Smooth muscle cell of bladder (primary cell): ENCODE measurements around the gene IL3. TPM values are rescaled to one million over a fixed set of nuclear protein-coding genes. Genes with fewer than 3 reads are reported as not detected.

ENCODE experiments used
- total RNA-seq: library from RNA; depleted of rRNA; stranded (reverse); fragments of >200 nt; gene quantifications from 2 replicates; pipeline ENCODE4 v1.2.3, GENCODE V29; 2014

Gene IL3
- not detected in 2 replicates for total RNA-seq

DNA sequence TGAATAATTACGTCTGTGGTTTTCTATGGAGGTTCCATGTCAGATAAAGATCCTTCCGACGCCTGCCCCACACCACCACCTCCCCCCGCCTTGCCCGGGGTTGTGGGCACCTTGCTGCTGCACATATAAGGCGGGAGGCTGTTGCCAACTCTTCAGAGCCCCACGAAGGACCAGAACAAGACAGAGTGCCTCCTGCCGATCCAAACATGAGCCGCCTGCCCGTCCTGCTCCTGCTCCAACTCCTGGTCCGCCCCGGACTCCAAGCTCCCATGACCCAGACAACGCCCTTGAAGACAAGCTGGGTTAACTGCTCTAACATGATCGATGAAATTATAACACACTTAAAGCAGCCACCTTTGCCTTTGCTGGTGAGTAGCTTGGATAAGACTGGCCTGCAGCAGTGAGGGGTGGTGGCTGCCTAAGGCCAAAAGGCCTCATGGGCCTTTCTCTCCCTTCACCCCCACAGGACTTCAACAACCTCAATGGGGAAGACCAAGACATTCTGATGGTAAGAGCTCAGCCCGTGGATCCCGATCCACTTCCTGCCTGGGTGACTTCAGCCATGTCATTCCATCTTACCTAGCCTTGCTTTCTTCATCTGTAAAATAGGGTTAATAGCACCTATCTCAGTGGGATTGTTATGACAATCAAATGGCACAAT is at the start of gene IL3:
IL3 (plus strand) TSS at position 155 of the 661 bp plus-strand sequence; CDS start at position 207, 52 bp downstream.

GRCh38 chr5:132011622-132012343 is 48.7 kb upstream of the IL3 start, which contains the start of gene ACSL6:
TSS of gene ACSL6 (minus strand) at chr5:132011658. CDS start at chr5:132011553, 105 bp downstream.

DNA sequence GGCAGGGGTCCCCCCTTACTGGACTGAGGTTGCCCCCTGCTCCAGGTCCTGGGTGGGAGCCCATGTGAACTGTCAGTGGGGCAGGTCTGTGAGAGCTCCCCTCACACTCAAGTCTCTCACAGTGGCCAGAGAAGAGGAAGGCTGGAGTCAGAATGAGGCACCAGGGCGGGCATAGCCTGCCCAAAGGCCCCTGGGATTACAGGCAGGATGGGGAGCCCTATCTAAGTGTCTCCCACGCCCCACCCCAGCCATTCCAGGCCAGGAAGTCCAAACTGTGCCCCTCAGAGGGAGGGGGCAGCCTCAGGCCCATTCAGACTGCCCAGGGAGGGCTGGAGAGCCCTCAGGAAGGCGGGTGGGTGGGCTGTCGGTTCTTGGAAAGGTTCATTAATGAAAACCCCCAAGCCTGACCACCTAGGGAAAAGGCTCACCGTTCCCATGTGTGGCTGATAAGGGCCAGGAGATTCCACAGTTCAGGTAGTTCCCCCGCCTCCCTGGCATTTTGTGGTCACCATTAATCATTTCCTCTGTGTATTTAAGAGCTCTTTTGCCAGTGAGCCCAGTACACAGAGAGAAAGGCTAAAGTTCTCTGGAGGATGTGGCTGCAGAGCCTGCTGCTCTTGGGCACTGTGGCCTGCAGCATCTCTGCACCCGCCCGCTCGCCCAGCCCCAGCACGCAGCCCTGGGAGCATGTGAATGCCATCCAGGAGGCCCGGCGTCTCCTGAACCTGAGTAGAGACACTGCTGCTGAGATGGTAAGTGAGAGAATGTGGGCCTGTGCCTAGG is 13.0 kb downstream of the IL3 start, which contains the start of gene CSF2:
CSF2 (plus strand) TSS at position 559 of the 783 bp plus-strand sequence; CDS start at position 594, 35 bp downstream.

Other genes with a start within 250 kb of the IL3 start
- gene MEIKIN, start 115.0 kb upstream of the IL3 start, total RNA-seq, result not detected in 2 replicates
- under 0.01 and 0.09 TPM in 2 replicates for gene ACSL6, start 49.0 kb upstream of the IL3 start, total RNA-seq
- gene CSF2, start 13.1 kb downstream of the IL3 start, total RNA-seq, result 0.18 TPM in 1 of 2 replicates, not detected in the other
- 243 and 574 TPM in 2 replicates for gene P4HA2, start 167.2 kb downstream of the IL3 start, total RNA-seq
- 27.7 and 53.3 TPM in 2 replicates for gene PDLIM4, start 197.0 kb downstream of the IL3 start, total RNA-seq
- gene SLC22A4, start 233.7 kb downstream of the IL3 start, total RNA-seq, result 0.83 and 1.00 TPM in 2 replicates